T-helper 22 cell (primary cell): ENCODE results near the gene YJU2.
"Not testable (repeated sequence)": the region's sequence is repeated elsewhere in the genome, so short reads cannot be mapped to it uniquely, and the experiment has no call there.

ENCODE experiments used
- DNase-seq: peaks from one replicate; pipeline ENCODE4 v3.0.0-alpha.2; 2020; ENCODE audit warnings: low read depth

YJU2 gene

GRCh38 chr19:4246767-4247593 is at the start of gene YJU2:
YJU2 (plus strand) TSS chr19:4247080; CDS start chr19:4247147, 67 bp downstream.
- peak; percentile 99 for DNase-seq

GRCh38 chr19:4197228-4197624 is 49.7 kb upstream of the YJU2 start:
- DNase-seq, result no peak

GRCh38 chr19:4197625-4198466 is 49.0 kb upstream of the YJU2 start:
- DNase-seq, result no peak

- no peak for DNase-seq
These were observed 48.3 kb upstream of the YJU2 start for GRCh38 chr19:4198467-4199126.

- DNase-seq, result no peak
These were observed 47.1 kb upstream of the YJU2 start for GRCh38 chr19:4199699-4200293.

GRCh38 chr19:4200940-4201542 is 45.8 kb upstream of the YJU2 start:
- DNase-seq, result no peak

- DNase-seq, result no peak
These were observed 45.1 kb upstream of the YJU2 start for GRCh38 chr19:4201798-4202197.

- DNase-seq, result no peak
These were observed 39.9 kb upstream of the YJU2 start for GRCh38 chr19:4206818-4207484.

- DNase-seq, result no peak
These were observed 38.3 kb upstream of the YJU2 start for GRCh38 chr19:4208385-4209094.

- DNase-seq, result no peak
These were observed 36.6 kb upstream of the YJU2 start for GRCh38 chr19:4210166-4210731.

- DNase-seq, result no peak
These were observed 33.8 kb upstream of the YJU2 start for GRCh38 chr19:4213116-4213515.

GRCh38 chr19:4215807-4216206 is 31.1 kb upstream of the YJU2 start:
- no peak for DNase-seq

- DNase-seq, result no peak
These were observed 30.0 kb upstream of the YJU2 start for GRCh38 chr19:4216846-4217245.

- no peak for DNase-seq
These were observed 29.2 kb upstream of the YJU2 start for GRCh38 chr19:4217429-4218264.

- not testable (repeated sequence) for DNase-seq
These were observed 28.4 kb upstream of the YJU2 start for GRCh38 chr19:4218523-4218922.

- DNase-seq, result no peak
These were observed 26.7 kb upstream of the YJU2 start for GRCh38 chr19:4220188-4220587.

GRCh38 chr19:4224470-4224869 is 22.4 kb upstream of the YJU2 start:
- DNase-seq, result no peak

- no peak for DNase-seq
These were observed 21.0 kb upstream of the YJU2 start for GRCh38 chr19:4225885-4226284.

- no peak for DNase-seq
These were observed 19.1 kb upstream of the YJU2 start for GRCh38 chr19:4227771-4228170.
